Gastrocnemius medialis (tissue), 4 donors: ENCODE data around the gene DCAF4.

Experiments
- POLR2A ChIP-seq, 2 donors: fragments of 450-650 bp; IDR thresholded peaks; one replicate each; pipeline ENCODE4 v1.6.1; 2017; ENCODE audit warnings: antibody characterized with exemption in 2 of 2, mild to moderate bottlenecking in 2 of 2, moderate library complexity in 2 of 2
- TF ChIP-seq, protein P1 (sequence below), 5 experiments: fragments of 450-650 bp in 3 of 5; fragments of 200-600 bp in 2 of 5; sonication (generic) in 2 of 5; IDR thresholded peaks in 4 of 5; conservative IDR thresholded peaks in 1 of 5; 1 replicate in 4 of 5; 2 replicates in 1 of 5; pipeline ENCODE4 v1.5.1; 2016 to 2019; ENCODE audit warnings: antibody characterized with exemption in 5 of 5, mild to moderate bottlenecking in 3 of 5, moderate library complexity in 3 of 5

DNA sequence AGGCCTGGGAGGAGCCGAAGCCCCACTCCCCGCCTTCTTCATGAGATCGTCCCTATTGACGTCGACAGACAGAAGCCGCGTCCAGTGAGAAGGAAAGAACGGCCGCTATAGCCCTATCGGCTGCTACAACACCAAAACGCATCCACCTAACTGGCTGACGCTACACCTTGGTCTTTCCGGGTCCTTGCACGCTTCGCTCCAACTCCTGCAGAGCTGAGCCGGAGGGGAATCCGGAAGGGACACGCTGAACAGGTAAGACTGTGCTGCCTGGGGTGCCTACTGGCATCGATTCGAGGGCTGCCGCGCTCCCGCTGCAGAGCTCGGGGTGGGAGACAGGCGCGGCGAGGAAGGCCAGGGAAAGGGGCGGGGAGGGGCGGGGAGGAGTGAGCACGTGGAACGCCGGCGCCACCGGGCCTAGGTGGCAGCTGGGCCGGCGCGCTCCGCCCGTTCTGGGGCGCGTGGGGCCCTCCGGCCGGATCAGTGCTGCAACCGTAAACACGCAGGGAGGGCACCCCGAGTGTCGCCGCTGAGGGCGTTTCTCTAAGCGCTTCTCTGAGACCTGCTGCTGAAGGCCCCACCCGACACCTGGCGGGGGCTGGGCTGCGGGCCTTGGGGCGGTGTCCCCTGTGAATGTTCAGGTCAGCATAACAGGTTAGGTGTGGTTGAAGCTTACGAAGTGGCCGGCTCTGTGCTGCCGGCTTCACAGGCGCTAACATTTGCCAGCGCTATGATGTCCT is at the start of gene DCAF4:
- TF ChIP-seq POLR2A (IDR thresholded peaks at IDR 0.05), result peak; percentile 24 to 42
- TF ChIP-seq, protein P1, sequence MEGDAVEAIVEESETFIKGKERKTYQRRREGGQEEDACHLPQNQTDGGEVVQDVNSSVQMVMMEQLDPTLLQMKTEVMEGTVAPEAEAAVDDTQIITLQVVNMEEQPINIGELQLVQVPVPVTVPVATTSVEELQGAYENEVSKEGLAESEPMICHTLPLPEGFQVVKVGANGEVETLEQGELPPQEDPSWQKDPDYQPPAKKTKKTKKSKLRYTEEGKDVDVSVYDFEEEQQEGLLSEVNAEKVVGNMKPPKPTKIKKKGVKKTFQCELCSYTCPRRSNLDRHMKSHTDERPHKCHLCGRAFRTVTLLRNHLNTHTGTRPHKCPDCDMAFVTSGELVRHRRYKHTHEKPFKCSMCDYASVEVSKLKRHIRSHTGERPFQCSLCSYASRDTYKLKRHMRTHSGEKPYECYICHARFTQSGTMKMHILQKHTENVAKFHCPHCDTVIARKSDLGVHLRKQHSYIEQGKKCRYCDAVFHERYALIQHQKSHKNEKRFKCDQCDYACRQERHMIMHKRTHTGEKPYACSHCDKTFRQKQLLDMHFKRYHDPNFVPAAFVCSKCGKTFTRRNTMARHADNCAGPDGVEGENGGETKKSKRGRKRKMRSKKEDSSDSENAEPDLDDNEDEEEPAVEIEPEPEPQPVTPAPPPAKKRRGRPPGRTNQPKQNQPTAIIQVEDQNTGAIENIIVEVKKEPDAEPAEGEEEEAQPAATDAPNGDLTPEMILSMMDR (IDR thresholded peaks at IDR 0.05 in 4 of 5, conservative IDR thresholded peaks at IDR 0.05 in 1 of 5), result peak in 1 of 5 experiments; percentile 9
